ENCODE measurements around the gene MSH3.

MSH3 gene

GRCh38 chr5:80654391-80655230, at the start of gene MSH3, which contains the start of gene DHFR:
MSH3 (plus strand) TSS chr5:80654652; CDS start chr5:80654728, 76 bp downstream.
DHFR (minus strand) TSS chr5:80654983; CDS start chr5:80654489, 494 bp downstream.
- peak; percentile 92 to 93 for DNase-seq

DNA sequence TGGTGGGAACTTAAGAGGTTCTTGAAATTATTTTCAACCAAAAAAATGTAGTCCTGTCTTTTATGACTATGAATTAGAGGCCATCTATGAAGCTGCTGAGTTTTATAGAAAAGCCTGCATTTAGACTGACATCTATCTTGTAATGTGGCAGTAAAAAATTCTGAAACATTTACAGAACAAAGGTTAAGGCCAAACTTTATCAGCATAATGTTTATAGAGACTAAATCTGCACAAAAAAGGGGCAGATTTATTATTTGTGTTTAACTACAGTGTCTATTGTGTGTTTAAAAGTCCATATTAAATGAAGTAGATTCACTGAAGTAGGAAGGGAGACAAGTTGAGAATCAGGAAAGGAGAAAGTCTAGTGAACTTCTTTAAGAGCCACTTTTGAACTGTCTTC, 47.1 kb upstream of the MSH3 start:
- DNase-seq: no peak

DNA sequence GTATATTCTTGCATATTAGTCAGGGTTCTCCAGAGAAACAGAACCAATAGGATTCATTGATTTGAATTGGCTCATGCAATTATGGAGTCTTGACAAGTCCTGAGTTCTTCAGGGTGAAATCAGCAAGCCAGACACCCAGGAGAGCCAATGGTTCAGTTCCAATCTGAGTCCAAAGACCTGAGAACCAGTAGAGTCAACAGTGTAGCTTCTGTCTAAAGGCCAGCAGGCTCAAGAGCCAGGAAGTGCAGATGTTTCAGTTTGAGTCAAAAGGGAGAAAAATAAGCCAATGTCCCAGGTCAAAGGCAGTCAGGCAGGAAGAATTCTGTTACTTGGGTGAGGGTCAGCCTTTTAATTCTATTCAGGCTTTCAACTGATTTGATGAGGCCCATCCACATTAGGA, 46.6 kb upstream of the MSH3 start:
- DNase-seq: no peak

- DNase-seq: no peak
Observed at GRCh38 chr5:80608731-80609130, 45.7 kb upstream of the MSH3 start.

DNA sequence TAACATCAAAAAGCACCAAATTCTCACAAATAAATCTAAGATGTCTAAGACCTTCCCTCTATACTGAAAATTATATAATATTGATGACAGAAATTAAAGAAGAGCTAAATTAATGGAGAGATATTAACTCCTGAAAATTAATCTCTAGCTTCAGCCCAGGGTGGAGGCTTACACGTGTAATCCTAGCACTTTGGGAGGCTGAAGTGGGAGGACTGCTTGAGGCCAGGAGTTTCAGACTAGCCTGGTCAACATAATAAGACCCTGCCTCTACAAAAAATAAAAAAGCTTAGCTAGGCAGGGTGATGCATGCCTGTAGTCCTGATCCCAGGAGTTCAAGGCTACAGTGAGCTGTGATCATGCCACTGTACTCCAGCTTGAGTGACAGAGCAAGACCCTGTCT, 44.8 kb upstream of the MSH3 start:
- DNase-seq: no peak

- DNase-seq: no peak
Observed at GRCh38 chr5:80615266-80615914, 39.1 kb upstream of the MSH3 start.

DNA sequence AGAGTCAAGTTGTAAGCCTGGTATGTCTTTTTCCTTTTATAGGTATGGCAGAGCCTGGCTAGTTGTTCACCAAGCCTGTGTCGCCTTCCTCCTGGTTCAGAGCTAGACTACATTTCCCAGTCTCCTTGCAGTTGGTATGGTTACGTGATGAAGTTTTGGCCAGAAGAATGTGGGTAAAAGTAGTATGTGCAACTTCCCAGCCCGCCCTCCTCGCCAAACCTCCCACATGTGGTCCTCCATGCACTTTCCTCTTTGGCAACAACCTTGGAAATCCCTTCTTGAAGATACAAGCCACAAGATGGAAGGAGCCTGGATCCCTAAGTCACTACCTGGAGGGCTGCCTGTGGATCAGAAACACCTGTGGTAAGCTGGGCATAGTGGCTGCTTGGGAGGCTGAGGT, 36.0 kb upstream of the MSH3 start:
- no peak for DNase-seq

GRCh38 chr5:80619086-80619485, 35.4 kb upstream of the MSH3 start:
- DNase-seq: no peak

- DNase-seq: no peak
Observed at GRCh38 chr5:80620211-80620610, 34.2 kb upstream of the MSH3 start.

- no peak for DNase-seq
Observed at GRCh38 chr5:80622756-80623155, 31.7 kb upstream of the MSH3 start.

DNA sequence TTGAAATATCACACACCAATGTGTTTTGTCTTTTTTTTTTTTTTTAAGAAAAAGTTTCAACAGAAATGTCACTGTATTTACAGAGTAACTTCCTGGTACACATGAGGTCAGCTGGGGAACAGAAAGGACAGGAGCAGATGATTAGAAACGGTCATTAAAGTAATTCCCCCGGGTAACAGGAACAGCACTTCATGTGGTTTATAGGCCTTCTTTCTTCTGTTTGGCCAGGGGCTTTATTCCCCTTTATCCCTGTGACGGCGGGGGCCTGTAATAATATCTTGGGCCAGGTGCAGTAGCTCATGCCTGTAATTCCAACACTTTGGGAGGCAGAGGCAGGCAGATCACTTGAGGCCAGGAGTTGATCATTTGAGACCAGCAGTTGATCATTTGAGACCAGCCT, 30.5 kb upstream of the MSH3 start:
- DNase-seq: no peak

GRCh38 chr5:80625230-80625629, 29.2 kb upstream of the MSH3 start:
- DNase-seq: no peak

GRCh38 chr5:80629281-80629680, 25.2 kb upstream of the MSH3 start:
- no peak for DNase-seq

DNA sequence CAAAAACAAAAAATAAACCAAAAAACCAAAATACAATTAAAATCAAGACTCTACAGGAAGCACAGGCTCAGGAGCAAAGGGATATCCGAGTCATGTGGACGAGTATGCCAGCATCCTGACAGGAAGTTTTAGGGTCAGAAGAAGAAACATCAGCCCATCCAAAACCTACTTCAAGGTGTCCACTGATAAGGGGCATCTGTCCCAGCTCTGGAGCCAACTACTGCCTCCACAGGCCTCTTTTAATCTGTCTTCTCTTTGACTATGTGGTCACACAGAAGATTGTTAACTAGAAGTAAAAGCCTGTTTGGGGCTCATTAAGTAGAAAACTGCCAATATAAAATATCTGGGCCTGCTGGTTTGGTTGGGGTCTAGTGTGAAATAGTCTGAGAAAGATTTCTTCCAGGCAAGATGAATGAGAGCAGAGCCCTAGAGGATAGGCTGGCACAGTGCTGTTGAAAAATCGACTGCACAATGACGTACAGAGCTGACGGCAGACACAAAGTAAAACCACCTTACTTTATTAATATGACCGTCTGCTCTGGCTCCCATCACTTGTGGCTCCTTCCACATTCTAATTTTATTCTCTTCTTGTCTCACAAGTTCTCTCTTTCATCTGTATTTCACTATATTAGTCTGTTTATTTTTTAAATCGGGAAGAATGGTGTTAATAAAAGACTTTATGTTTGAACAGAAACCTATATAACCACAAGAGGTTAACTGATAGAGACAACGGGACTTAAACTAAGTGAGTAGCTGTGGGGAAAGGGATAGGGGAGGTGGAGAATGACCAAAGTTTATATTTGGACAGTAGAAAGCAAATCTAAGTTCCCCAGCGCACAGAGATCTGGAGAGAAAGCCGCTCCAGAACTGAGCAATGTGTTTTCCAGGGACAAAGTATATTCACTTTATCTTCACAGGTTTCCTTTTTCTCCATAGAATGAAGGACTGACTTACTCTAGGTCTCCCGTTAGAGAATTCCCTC, 22.9 kb upstream of the MSH3 start:
- DNase-seq: no peak

DNA sequence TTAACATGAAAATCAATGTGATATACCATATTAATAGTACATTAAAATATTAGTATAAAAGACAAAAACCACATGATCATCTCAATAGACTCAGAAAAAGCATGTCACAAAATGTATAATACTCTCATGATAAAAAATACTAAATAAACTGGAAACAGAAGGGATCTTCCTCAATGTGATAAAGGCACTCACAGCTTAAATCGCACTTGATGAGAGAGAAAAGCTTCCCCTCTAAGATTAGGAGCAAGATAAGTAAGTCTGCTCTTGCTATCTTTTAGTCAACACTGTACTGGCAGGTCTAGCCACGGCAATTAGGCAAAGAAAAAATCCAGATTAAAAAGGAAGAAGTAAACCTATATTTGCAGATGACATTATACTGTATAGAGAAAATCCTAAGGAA, 21.8 kb upstream of the MSH3 start:
- DNase-seq: no peak

DNA sequence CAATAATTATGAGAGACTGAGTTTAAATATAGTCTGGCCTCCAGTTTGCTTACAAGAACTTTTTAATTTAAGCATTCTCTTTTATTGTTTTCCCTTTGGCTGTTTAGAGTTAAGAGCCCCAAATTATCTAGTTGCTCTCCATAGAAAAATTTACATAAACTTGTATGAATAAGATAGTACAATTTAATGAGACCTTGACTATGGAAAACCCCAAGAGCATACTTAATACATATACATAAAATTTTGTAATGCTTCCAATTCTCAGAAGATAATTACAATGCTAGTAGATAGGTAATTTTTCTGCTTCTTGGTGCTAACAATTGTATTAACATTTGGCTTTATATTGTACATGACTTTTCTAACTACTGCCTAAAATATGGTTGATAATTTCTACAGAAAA, 20.3 kb upstream of the MSH3 start:
- DNase-seq: no peak

GRCh38 chr5:80641353-80641752, 13.1 kb upstream of the MSH3 start:
- DNase-seq: no peak

GRCh38 chr5:80644900-80645299, 9.6 kb upstream of the MSH3 start:
- DNase-seq: no peak

GRCh38 chr5:80646926-80647325, 7.5 kb upstream of the MSH3 start:
- no peak for DNase-seq

- no peak for DNase-seq
Observed at GRCh38 chr5:80653502-80653901, 950 bp upstream of the MSH3 start.

DNA sequence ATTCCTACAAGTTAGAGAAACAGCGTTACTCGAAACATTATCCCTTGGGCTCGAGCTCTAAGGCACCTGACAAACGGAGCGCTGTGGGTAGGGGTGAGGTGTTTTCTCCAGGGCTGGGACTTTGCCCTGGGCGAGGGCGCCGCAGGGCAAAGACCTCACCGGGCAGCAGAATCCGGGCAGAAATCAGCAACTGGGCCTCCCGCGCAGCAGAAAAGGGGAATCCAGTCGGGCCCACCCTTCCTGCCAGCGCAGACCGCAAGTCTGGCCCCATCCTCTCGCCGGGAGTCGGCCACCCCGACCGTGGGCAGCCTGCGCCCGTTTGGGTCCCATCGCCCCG, 430 bp upstream of the MSH3 start:
- DNase-seq: no peak

GRCh38 chr5:80655231-80655774, 851 bp downstream of the MSH3 start:
- DNase-seq: peak in 1 of 2 experiments; percentile 26

- DNase-seq: no peak
Observed at GRCh38 chr5:80656425-80656824, 2.0 kb downstream of the MSH3 start.
